Breast epithelium (tissue), 3 donors: ENCODE data around the gene CIART.

ENCODE experiments used
- CTCF ChIP-seq, 3 donors: fragments of 450-650 bp; IDR thresholded peaks; one replicate each; pipeline ENCODE4 v1.5.1; 2016 to 2017; ENCODE audit warnings: antibody characterized with exemption in 3 of 3, mild to moderate bottlenecking in 3 of 3, moderate library complexity in 3 of 3
- POLR2A ChIP-seq: fragments of 450-650 bp; IDR thresholded peaks from one replicate; pipeline ENCODE4 v1.6.1; 2016; ENCODE audit warnings: antibody characterized with exemption, mild to moderate bottlenecking, moderate library complexity
- POLR2AphosphoS5 ChIP-seq, 3 donors: sonication (generic); formaldehyde crosslinking; IDR thresholded peaks; one replicate each; pipeline ENCODE4 v1.6.1; 2017; ENCODE audit warnings: antibody characterized with exemption in 3 of 3

GRCh38 chr1:150257624-150258585 lies 24.4 kb upstream of the CIART start, which contains the start of gene CA14:
- TF ChIP-seq CTCF (IDR thresholded peaks at IDR 0.05) (no peak), POLR2A (no peak), POLR2AphosphoS5 (IDR thresholded peaks at IDR 0.05) (no peak)
